GM23338 (cell line): ENCODE results near the gene TRIM15. TPM values are rescaled to one million over a fixed set of nuclear protein-coding genes. Genes with fewer than 3 reads are reported as not detected.

Experiments used
- ATAC-seq: fragments of 200-7000 bp; cut with Tn5 transposase; 3 replicates; pipeline ENCODE4 v1.9.1; 2020
- DNase-seq: peaks from one replicate; pipeline ENCODE4 v3.0.0-alpha.2; 2015; ENCODE audit warnings: low spot score
- H2AFZ ChIP-seq: fragments of 200-600 bp; sonication (generic); 2 replicates; pipeline ENCODE4 v1.8.0; 2016; ENCODE audit warnings: antibody characterized with exemption, mild to moderate bottlenecking, moderate library complexity
- H3F3A ChIP-seq: fragments of 200-600 bp; sonication (generic); replicated peaks from 2 replicates; pipeline ENCODE4 v1.8.0; 2017; ENCODE audit warnings: antibody characterized with exemption, mixed run types, low read depth
- H3K27ac ChIP-seq: fragments of 200-600 bp; sonication (generic); 2 replicates; pipeline ENCODE4 v1.6.1; 2016; ENCODE audit warnings: low read depth
- H3K27me3 ChIP-seq: fragments of 200-600 bp; sonication (generic); 2 replicates; pipeline ENCODE4 v1.8.0; 2016; ENCODE audit warnings: mild to moderate bottlenecking, mixed run types, moderate library complexity; ENCODE audit not compliant: insufficient read depth
- H3K36me3 ChIP-seq: fragments of 200-600 bp; sonication (generic); 2 replicates; pipeline ENCODE4 v1.8.0; 2016; ENCODE audit warnings: mild to moderate bottlenecking; ENCODE audit not compliant: insufficient read depth
- H3K4me1 ChIP-seq: fragments of 200-600 bp; sonication (generic); 2 replicates; pipeline ENCODE4 v1.8.0; 2016; ENCODE audit warnings: mild to moderate bottlenecking, moderate library complexity; ENCODE audit not compliant: insufficient read depth
- H3K4me2 ChIP-seq: fragments of 200-600 bp; sonication (generic); 2 replicates; pipeline ENCODE4 v1.7.1; 2017; ENCODE audit warnings: mixed run types
- H3K4me3 ChIP-seq: fragments of 200-600 bp; sonication (generic); 2 replicates; pipeline ENCODE4 v1.6.1; 2016; ENCODE audit warnings: mixed run types
- H3K79me2 ChIP-seq: fragments of 200-600 bp; sonication (generic); replicated peaks from 2 replicates; pipeline ENCODE4 v1.8.0; 2017; ENCODE audit warnings: mild to moderate bottlenecking; ENCODE audit not compliant: insufficient read depth
- H3K9me2 ChIP-seq: fragments of 200-600 bp; sonication (generic); 2 replicates; pipeline ENCODE4 v1.8.0; 2017; ENCODE audit not compliant: insufficient read depth
- H4K20me1 ChIP-seq: fragments of 200-600 bp; sonication (generic); replicated peaks from 2 replicates; pipeline ENCODE4 v1.8.0; 2017; ENCODE audit warnings: mild to moderate bottlenecking; ENCODE audit not compliant: insufficient read depth
- H3K27ac Mint-ChIP-seq: 2 replicates; pipeline ENCODE4 v1.8.0; 2020; ENCODE audit warnings: inconsistent platforms, mild to moderate bottlenecking, moderate library complexity, mixed read lengths
- H3K27me3 Mint-ChIP-seq: 3 replicates; pipeline ENCODE4 v1.8.0; 2022; ENCODE audit warnings: low read depth, mild to moderate bottlenecking, moderate library complexity, mixed read lengths, inconsistent platforms; ENCODE audit not compliant: insufficient read depth, poor library complexity
- H3K36me3 Mint-ChIP-seq: 3 replicates; pipeline ENCODE4 v1.8.0; 2021; ENCODE audit warnings: low read depth, mild to moderate bottlenecking, inconsistent platforms, moderate library complexity, mixed read lengths
- H3K4me1 Mint-ChIP-seq: 3 replicates; pipeline ENCODE4 v1.8.0; 2020; ENCODE audit warnings: mild to moderate bottlenecking, inconsistent platforms, mixed read lengths
- H3K4me3 Mint-ChIP-seq: 3 replicates; pipeline ENCODE4 v1.8.0; 2021; ENCODE audit warnings: moderate library complexity, mild to moderate bottlenecking, inconsistent platforms, mixed read lengths
- H3K9me3 Mint-ChIP-seq: 3 replicates; pipeline ENCODE4 v1.8.0; 2020; ENCODE audit warnings: moderate library complexity, mild to moderate bottlenecking, inconsistent platforms, mixed read lengths
- JUNB ChIP-seq: IDR thresholded peaks from one replicate; pipeline ENCODE4 v1.6.1; 2016; ENCODE audit warnings: antibody characterized with exemption; ENCODE audit not compliant: unreplicated experiment
- STAT1 ChIP-seq: IDR thresholded peaks from one replicate; pipeline ENCODE4 v1.6.1; 2016; ENCODE audit warnings: antibody characterized with exemption; ENCODE audit not compliant: unreplicated experiment
- ZNF114 ChIP-seq: fragments of 250-450 bp; sonication (Bioruptor Pico); IDR thresholded peaks from 2 replicates; pipeline ENCODE4 v1.5.0; 2020; ENCODE audit warnings: mild to moderate bottlenecking, moderate library complexity
- ZNF331 ChIP-seq: fragments of 250-450 bp; sonication (Bioruptor Pico); IDR thresholded peaks from 2 replicates; pipeline ENCODE4 v1.5.0; 2020; ENCODE audit warnings: low read depth, mild to moderate bottlenecking, moderate library complexity
- polyA plus RNA-seq: library from polyadenylated mRNA; unstranded; fragments of >200 nt; fragmentation: Nextera tagmentation; extraction: Ambion mirVana; gene quantifications from 2 replicates; pipeline ENCODE4 v1.2.1, GENCODE V29; 2016
- total RNA-seq: library from RNA; depleted of rRNA; stranded (reverse); fragments of >200 nt; shearing (Covaris generic); gene quantifications from 2 replicates; pipeline ENCODE4 v1.2.3, GENCODE V29; 2014
- TF ChIP-seq, protein P1 (sequence below): fragments of 250-450 bp; sonication (Bioruptor Pico); IDR thresholded peaks from 2 replicates; pipeline ENCODE4 v1.5.0; 2020; ENCODE audit warnings: mild to moderate bottlenecking, moderate library complexity
- TF ChIP-seq, protein P2 (sequence below): IDR thresholded peaks from 2 replicates; pipeline ENCODE4 v1.6.1; 2016; ENCODE audit warnings: antibody characterized with exemption
- TF ChIP-seq, protein P3 (sequence below), 2 experiments: fragments of 200-600 bp in 1 of 2; sonication (generic) in 1 of 2; conservative IDR thresholded peaks; 2 replicates each; pipeline versions ENCODE4 v1.5.1 to v1.6.1; 2016 to 2017; ENCODE audit warnings: antibody characterized with exemption in 2 of 2, low read depth in 2 of 2, mild to moderate bottlenecking in 2 of 2, moderate library complexity in 1 of 2

Gene TRIM15
- total and polyA plus RNA-seq, 2 experiments from 2014 or later = 0.21 to 1.0 TPM

DNA sequence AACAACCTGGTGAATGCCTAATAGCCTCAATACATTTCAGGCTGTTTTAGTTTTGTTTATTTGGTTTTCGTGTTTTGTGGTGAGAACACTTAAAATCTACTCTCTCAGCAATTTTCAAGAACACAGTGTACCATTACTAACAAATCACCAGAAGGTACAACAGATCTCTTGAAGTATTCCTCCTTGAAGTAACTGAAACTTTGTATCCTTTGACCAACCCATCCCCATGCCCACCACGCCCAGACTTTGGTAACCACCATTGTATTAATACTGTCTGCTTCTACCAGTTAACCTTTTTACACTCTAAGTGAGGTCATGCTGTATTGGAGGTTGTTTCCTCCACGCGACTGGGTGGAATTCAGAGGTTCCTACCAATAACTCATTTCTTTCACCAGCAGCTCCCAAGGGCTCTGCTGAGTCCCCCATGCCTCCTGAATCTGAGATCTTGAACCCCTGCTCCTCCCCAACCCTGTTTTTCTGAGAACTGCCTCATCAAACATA is 33.1 kb upstream of the TRIM15 start (continued):
- TF ChIP-seq, protein P1, sequence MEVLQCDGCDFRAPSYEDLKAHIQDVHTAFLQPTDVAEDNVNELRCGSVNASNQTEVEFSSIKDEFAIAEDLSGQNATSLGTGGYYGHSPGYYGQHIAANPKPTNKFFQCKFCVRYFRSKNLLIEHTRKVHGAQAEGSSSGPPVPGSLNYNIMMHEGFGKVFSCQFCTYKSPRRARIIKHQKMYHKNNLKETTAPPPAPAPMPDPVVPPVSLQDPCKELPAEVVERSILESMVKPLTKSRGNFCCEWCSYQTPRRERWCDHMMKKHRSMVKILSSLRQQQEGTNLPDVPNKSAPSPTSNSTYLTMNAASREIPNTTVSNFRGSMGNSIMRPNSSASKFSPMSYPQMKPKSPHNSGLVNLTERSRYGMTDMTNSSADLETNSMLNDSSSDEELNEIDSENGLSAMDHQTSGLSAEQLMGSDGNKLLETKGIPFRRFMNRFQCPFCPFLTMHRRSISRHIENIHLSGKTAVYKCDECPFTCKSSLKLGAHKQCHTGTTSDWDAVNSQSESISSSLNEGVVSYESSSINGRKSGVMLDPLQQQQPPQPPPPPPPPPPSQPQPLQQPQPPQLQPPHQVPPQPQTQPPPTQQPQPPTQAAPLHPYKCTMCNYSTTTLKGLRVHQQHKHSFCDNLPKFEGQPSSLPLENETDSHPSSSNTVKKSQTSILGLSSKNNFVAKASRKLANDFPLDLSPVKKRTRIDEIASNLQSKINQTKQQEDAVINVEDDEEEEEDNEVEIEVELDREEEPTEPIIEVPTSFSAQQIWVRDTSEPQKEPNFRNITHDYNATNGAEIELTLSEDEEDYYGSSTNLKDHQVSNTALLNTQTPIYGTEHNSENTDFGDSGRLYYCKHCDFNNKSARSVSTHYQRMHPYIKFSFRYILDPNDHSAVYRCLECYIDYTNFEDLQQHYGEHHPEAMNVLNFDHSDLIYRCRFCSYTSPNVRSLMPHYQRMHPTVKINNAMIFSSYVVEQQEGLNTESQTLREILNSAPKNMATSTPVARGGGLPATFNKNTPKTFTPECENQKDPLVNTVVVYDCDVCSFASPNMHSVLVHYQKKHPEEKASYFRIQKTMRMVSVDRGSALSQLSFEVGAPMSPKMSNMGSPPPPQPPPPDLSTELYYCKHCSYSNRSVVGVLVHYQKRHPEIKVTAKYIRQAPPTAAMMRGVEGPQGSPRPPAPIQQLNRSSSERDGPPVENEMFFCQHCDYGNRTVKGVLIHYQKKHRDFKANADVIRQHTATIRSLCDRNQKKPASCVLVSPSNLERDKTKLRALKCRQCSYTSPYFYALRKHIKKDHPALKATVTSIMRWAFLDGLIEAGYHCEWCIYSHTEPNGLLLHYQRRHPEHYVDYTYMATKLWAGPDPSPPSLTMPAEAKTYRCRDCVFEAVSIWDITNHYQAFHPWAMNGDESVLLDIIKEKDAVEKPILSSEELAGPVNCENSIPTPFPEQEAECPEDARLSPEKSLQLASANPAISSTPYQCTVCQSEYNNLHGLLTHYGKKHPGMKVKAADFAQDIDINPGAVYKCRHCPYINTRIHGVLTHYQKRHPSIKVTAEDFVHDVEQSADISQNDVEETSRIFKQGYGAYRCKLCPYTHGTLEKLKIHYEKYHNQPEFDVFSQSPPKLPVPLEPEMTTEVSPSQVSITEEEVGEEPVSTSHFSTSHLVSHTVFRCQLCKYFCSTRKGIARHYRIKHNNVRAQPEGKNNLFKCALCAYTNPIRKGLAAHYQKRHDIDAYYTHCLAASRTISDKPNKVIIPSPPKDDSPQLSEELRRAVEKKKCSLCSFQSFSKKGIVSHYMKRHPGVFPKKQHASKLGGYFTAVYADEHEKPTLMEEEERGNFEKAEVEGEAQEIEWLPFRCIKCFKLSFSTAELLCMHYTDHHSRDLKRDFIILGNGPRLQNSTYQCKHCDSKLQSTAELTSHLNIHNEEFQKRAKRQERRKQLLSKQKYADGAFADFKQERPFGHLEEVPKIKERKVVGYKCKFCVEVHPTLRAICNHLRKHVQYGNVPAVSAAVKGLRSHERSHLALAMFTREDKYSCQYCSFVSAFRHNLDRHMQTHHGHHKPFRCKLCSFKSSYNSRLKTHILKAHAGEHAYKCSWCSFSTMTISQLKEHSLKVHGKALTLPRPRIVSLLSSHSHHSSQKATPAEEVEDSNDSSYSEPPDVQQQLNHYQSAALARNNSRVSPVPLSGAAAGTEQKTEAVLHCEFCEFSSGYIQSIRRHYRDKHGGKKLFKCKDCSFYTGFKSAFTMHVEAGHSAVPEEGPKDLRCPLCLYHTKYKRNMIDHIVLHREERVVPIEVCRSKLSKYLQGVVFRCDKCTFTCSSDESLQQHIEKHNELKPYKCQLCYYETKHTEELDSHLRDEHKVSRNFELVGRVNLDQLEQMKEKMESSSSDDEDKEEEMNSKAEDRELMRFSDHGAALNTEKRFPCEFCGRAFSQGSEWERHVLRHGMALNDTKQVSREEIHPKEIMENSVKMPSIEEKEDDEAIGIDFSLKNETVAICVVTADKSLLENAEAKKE = no peak
- TF ChIP-seq ZNF331 (CRISPR knock-in tag) (no peak), JUNB (no peak), STAT1 (no peak), ZNF114 (CRISPR knock-in tag) (no peak)

DNA sequence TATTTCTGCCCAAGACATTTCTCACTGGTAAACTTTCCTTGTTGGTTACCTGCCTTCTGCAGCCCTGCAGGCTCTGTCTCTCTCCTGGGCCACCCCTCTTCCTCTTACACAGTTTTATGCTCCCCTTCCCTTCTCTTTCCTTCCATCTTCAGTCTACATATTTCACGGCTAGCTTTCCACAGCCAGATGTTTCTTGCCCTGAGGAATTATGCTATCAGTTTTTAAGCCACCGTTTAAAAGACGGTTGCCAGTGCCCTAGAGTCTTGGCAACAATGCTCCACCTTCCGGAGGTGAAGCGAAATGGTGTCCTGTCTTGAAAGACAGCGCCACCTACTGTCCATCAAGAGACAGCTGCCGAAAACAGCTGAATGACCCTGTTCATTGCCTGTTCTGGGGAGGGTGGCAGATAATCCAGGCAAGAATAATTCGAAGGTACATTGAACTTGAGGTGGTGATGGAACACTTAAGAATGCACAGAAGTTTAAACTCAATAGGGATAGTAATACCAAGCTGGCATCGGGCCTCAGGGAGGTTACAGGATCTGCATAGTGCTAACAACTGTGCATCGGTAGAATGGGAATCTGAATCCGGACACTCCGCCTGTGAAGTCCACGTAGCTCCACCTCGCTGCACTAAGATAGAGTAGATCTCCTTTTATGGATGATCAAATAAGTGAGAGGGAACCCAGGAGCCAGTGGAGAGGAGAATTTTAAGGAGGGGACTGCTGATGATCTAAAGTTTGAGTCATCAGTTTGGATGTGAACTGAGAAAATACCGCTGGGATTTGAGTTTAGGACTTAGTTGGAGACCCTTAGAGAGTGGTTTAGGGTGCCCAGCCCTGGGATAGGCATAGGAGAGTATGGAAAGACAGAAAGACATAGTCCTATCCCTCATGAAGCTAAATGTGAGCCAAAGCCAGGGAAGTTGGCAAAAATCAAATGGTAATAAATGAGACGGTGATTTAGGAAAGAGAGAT is 32.2 kb upstream of the TRIM15 start:
- Histone ChIP-seq H3K79me2 (no peaks in the 10 kb centered on the region), H3K27me3 (peaks cover 67% of the 10 kb centered on the region), H3K9me2 (no peaks in the 10 kb centered on the region), H3K27ac (no peak overlapping the region), H2AFZ (no peak overlapping the region), H3K4me1 (peaks cover 4% of the 10 kb centered on the region; the same call in 1 of the 2 replicates), H4K20me1 (no peaks in the 10 kb centered on the region), H3K4me3 (no peak overlapping the region), H3K36me3 (no peaks in the 10 kb centered on the region), H3F3A (no peaks in the 10 kb centered on the region), H3K4me2 (no peak overlapping the region)
- Mint-ChIP-seq H3K9me3 (no peaks in the 10 kb centered on the region), H3K4me3 (peak overlapping the region; percentile 2; the same call in 1 of the 3 replicates), H3K27me3 (peaks cover 48% of the 10 kb centered on the region), H3K36me3 (no peaks in the 10 kb centered on the region), H3K4me1 (peaks cover 3% of the 10 kb centered on the region; the same call in 2 of the 3 replicates), H3K27ac (no peak overlapping the region)
- TF ChIP-seq, protein P2, sequence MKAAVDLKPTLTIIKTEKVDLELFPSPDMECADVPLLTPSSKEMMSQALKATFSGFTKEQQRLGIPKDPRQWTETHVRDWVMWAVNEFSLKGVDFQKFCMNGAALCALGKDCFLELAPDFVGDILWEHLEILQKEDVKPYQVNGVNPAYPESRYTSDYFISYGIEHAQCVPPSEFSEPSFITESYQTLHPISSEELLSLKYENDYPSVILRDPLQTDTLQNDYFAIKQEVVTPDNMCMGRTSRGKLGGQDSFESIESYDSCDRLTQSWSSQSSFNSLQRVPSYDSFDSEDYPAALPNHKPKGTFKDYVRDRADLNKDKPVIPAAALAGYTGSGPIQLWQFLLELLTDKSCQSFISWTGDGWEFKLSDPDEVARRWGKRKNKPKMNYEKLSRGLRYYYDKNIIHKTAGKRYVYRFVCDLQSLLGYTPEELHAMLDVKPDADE = no peak
- TF ChIP-seq, protein P3, sequence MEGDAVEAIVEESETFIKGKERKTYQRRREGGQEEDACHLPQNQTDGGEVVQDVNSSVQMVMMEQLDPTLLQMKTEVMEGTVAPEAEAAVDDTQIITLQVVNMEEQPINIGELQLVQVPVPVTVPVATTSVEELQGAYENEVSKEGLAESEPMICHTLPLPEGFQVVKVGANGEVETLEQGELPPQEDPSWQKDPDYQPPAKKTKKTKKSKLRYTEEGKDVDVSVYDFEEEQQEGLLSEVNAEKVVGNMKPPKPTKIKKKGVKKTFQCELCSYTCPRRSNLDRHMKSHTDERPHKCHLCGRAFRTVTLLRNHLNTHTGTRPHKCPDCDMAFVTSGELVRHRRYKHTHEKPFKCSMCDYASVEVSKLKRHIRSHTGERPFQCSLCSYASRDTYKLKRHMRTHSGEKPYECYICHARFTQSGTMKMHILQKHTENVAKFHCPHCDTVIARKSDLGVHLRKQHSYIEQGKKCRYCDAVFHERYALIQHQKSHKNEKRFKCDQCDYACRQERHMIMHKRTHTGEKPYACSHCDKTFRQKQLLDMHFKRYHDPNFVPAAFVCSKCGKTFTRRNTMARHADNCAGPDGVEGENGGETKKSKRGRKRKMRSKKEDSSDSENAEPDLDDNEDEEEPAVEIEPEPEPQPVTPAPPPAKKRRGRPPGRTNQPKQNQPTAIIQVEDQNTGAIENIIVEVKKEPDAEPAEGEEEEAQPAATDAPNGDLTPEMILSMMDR (conservative IDR thresholded peaks at IDR 0.05; ENCODE audit: low read depth in 2 of 2) = peak; percentile 99
- DNase-seq = peak; percentile 92
- ATAC-seq = peak; percentile 59
